GM19240 (cell line): ENCODE data around the gene TM2D3.

Source experiments
- DNase-seq: peaks from one replicate; pipeline ENCODE4 v3.0.0; 2011; ENCODE audit warnings: low spot score; ENCODE audit not compliant: insufficient read length

The TM2D3 gene

DNA sequence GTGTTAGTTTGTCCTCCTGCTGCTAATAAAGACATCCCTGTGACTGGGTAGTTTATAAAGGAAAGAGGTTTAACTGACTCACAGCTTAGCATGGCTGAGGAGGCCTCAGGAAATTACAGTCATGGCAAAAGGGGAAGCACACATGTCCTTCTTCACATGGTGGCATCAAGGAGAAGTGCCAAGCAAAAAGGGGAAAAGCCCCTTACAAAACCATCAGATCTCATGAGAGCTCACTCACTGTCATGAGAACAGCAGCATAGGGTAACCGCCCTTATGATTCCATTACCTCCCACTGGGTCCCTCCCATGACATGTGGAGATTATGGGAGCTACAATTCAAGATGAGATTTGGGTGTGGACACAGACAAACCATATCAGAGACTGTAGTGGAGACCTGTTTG, 27.0 kb downstream of the TM2D3 start:
- no peak for DNase-seq

DNA sequence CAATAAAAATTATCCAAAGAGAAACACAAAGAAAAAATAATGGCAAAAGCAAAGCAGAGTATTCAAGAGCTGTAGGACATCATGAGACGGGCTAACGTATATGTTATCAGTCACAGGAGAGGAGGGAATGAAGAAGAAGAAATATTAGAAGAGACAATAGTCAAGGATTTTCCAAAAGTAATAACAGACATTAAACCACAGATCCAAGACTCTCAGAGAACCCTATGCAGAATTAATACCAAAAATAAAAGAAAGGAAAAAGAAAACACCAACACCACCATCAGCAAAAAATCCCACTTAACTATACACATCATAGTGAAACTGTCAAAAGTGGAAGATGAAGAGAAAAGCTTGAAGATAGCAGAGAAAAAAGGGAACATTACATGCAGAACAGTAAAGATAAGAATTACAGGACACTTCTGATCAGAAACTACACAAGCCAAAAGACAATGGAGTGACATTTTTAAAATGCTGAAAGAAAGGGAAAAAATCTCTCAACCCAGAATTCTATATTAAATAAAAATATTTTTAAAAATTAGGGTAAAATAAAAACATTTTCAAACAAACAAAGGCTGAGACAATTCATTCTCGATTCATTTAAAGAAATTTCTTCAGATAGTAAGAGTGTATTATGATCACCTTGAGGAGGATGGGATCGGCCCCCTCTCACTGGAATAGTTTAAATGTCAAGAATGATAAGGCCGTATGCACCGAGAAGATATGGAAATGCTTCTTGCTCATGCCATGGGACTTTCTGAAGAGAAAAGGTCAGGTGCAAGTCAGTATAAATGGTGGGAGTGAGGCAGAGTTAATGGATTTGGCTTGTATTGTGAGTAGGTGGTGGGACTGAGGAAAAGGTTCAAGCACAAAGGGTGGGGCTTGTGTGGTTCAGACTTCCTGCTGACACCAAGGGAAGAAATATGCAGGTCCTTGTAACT, 28.5 kb downstream of the TM2D3 start:
- DNase-seq = no peak

DNA sequence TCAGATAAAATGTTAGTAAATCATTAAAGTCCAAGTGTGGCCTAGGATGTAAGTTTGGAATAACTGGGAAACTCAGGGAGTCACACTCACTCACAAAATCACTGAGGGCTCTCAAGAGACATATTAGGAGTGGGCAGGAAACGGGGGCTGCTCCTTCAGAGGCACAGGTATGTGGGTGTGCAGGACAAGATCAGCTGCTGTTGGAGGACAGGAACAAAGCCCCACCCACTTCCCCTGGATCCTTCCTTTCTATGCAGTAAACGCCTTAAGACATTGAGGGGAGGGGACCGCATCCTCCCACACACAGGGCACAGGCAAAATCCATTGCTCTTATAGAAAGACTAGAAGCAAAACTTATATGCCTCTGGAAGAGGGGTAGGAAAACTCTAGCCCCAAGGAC, 30.2 kb downstream of the TM2D3 start:
- DNase-seq = no peak

DNA sequence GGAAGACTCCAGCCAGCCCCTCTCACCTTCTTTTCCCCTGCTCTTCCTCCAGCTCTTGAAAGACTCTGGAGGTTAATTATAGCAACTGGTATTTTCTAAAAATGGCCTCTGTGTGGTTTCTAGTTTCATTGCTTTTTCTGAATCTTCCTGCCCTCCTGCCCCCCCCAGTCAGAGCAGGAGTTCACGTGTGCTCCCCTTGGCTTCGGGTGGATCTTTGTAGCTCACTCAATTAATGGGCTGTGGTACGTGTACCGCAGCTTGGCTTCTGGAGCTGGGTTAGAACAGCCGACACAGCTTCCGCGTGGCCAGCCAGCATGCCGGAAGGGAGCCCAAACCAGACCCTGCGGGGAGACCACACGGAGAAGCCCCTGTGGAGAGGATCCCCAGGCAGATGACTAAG, 31.5 kb downstream of the TM2D3 start:
- no peak for DNase-seq

DNA sequence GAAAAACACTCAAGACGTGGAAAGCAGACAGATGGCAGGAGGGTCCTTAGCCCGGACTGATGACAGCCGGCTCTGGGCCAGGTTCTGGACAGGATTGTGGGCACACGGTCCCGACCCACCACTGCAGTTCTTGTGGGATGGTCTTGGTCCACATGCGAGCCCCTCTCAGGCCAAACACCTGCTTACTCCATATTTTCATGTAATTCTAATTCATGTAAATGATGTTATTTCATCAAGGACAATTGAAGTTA, 32.6 kb downstream of the TM2D3 start:
- no peak for DNase-seq

DNA sequence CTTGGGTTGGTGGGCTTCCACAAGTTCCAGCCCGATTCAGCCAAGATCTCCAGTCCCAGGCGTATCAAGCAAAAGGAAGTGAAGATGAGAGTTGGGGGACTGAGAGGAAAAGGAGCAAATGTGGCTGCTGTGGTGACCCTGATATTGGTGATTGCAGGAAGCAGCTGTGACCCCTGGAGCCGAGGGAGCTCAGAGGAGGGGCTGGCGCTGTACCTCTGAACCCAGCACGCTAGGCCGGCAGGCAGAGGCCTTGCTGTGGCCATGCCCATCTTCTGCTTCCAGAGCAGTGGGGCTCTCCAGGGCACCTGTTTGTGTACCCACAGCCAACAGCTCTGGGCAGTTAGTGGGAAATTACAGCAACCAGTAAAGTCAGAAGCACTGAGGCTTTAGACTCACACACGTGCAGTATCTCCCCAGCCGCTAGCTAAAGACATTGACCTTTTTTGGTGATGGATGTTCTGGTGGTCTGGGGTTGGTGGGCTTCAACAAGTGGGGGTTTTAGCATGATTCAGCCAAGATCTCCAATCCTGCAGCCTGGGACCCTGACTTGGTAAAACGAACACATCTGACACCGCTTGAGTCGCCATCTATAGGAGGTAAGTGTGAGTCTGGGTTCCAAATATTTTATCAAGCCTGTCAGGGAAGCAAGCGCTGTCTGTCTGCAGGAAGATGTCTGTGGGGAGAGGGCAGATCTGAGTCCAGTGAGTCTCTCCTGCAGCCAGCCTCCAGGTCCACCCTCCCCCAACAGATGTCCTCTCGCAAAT, 33.1 kb downstream of the TM2D3 start:
- DNase-seq = no peak

DNA sequence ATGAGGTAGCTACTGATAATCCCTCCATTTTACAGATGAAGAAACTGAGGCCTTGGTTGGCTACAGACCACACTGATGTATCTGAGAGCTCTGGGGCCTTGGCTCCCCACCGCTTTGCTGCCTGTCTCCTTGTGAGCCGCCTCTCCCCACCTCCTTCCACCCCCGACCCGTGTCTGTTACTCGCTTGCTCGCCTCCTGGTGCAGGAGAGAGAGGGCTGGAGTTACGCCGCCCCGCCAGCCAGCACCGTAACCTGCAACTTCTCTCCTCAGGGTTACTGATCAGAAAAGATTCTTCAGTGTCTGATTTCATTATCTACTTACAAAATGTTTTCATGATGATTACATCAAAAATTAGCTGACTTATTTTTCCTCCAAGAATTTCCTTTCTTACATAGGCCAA, 34.1 kb downstream of the TM2D3 start:
- no peak for DNase-seq

DNA sequence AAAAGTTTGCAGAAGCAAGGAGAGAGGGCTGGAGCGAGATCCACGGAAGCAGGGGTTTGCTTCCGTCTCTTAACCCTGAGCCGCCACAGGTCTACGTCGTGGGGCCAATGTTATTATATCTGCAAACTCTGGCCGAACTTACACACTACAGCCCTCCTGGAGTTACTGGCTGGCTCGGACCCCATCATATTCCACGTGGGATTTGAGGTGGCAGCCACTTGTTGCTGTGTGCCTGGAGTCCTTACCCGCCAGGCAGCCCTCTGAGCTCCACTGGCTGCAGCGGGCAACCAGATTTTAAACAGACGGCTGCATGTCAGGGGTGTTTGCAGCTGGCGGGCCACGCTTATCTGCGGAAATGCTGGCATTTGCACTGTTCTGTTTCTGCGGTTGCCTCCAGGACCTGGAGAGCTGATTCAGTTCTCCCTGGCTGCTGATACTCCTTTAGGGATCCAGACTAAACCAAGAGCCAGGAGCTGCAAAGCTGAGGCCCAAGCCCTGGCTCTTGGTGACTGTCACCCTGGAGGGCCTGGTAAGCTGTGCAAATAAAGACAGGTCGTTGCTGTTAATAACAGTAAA, 34.7 kb downstream of the TM2D3 start:
- DNase-seq = no peak

DNA sequence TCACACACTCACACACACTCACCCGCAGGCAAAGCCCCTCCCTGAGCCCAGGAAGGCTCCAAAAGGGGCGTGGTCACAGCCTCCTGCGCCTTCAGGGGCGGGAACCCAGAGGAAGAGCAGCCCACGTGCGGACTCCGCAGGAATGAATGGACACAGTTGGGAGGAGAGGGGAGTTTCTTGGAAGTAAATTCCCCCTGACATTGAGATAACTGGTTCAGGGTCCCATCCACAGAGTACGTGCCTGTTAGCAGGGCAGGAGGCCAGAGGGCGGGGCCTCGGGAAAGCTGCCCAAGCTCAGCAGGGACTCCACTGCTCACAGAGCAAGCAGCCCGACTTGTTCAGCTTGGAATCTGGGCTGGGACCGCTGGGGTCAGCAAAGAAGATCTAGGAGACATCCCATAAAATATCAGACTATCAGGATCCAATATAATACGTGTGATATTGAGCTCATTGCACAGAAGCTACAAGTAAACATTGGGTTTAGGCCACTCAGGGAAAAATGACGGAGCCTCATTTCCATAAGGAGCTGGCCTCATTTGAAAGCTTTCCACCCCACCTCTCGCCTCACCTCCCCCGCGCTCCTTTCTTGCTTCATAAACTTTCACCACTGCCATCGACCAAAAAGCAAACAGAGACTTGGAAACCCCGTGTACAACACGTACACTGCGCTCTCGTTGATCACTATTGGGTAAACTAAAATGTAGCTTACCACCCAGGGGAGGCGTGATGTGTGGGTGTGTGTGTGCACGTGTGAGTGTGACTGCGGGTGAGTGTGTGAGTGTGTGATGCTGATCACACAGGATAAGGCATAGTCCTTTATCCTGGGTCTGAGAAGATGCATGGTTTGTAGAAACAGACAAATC, 36.0 kb downstream of the TM2D3 start:
- no peak for DNase-seq

DNA sequence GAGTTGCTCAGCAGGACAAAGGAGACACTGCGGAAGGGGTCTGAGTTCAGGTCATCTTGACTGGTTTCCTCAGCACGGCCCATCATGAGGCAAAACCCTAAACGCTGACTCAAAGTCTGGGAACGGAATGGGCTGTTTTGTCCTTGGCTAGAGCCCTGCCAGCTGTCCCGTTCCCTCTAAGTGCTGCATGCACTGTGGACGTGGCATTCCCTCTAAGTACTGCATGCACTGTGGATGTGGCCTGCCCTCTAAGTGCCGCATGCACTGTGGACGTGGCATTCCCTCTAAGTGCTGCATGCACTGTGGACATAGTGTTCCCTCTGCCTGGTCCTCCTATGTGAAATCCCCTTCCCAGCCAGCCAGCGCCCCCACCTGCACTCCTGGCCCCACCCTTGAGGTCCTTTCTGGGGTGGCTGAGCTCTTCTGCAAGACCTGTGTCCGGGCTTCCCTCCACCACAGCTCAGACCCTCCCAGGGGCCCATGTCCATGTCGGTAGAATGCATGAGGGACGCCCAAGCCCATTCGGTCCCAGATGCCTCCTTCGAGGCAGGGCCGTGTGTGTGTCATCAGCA, 36.7 kb downstream of the TM2D3 start:
- DNase-seq = no peak

DNA sequence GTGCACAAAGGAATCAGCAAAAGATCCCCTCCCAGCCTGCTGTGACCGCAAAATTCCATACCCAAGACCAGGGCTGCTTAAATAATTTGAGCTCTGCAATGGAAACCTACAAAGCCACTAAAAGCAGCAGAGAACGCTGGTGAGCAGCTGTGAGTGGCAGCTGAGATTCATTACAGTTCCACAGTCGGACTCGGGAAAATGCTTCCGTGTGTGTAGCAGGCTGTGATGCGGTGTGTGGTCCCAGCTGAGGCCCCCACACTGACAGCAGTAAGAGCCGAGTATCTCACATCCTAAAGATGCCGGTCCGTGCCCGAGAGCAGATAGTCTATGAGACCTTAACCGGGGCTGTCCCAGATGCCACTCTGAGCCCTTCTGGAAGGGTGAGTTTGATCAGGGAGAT, 37.4 kb downstream of the TM2D3 start:
- DNase-seq = no peak

DNA sequence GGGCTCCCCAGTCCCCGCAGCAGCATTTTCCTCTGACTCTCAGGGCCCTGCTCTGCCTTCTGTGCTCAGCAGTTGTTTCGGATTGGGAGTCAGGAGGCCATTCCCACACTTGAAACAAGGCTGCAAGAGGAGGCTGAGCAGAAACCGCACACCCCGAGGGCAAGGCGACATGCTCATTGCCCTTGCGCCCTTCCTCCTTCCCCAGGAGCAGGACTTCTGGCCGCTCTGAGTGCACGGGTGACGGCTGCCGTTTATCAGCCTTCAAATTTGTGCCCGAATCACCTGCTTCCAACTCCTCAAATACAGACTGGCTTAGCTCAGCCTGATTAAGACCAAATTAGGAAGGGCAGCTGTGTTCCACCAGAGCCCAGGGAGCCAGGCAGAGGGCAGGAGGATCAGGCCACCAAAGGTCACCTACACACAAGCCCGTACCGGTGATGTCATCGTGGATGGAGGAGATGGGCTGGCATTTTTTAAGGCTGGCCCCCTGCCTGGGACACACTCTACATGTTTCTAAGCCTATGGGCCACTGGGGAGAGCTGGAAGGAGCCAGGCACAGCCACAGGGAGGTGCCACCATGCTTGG, 38.1 kb downstream of the TM2D3 start:
- DNase-seq = no peak

DNA sequence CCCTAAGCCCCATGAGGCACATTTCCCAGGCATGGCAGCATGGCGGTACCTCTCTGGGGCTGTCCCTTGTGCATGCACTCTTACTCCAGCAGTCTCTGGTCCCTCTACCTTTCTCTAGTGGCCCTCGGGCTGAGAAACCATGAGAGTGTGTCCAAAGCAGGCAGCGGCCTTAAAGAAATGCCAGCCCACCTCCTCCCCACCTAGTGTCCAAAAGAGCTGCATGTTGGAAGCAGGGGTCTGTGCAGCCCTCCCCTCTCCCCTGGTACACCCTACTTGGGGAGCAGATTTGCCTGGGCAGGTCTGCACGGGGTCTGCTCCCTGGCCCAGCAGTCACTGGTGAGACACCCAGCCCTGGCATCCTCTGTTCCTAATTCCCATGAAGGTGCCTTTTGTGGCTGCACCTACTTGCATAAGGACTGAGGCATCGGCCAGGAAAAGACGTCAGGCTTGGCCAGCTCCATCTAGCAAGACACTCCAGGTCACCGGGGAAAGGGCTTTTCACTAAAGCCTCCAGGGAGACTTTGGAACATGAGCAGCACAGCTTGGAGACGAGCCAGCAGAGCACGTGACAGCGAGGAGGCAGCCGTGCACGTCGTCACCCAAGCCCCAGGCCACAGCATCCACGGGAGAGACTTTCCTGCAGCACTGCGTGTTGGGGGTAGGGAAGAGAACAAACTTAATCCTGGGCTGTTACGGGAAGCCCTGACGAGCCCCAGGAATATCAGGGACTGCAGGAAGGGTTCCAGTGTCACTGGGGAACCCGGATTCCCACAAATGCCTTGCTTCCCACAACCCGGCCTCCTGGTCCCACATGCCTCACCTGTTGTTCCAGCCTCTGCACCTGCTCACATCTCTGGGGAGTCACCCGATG, 38.8 kb downstream of the TM2D3 start:
- DNase-seq = no peak

DNA sequence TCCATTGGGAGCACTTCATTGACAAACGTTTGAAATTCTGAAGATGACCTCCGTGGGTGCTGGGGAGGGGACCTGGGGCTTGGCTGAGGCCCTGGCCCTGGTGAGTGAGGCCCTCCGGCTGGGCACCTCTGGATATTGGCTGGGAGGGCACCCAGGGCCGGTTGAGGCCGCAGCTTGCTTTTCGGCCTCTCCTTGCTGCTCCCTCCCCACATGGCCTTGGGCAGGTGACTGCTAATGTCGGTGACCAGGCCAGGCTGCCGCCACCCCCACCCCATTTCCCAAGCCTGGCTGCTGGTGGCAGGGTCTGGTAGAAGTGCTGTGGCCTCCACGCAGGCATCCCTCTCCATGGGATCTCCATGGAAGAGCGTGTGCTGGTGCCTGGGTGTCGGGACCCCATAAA, 39.5 kb downstream of the TM2D3 start:
- no peak for DNase-seq

DNA sequence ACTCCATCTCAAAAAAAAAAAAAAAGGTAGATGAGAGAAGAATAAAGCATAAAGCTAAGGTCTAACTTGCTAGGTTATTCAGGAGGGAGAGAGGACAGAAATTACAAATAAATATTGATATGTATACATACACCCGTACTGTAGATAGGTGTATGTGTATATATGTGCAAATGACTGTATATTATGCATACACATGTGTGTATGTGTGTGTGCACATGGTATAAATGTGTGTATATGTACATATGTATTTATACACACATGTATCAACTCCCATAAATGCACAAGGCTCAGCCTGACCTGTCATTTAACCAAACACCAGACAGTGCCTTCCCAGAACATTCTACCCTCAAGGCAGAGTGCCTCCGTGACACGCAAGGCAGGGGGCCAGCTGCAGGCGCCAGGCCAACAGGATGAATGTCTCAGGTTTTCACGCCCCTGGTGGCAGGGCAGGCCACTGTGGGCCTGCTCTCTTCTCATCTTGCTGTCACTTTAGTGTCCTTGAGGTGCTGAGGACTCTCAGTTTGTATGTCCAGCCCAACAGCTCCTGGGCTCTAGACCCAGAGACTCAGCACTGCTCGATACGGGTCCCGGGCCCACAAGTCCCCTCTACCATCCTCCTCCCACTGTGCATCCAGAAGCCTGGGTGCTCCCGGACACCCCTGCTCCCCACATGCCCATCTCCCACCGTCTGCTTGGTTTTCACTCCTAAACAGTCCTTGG, 40.4 kb downstream of the TM2D3 start:
- DNase-seq = no peak

DNA sequence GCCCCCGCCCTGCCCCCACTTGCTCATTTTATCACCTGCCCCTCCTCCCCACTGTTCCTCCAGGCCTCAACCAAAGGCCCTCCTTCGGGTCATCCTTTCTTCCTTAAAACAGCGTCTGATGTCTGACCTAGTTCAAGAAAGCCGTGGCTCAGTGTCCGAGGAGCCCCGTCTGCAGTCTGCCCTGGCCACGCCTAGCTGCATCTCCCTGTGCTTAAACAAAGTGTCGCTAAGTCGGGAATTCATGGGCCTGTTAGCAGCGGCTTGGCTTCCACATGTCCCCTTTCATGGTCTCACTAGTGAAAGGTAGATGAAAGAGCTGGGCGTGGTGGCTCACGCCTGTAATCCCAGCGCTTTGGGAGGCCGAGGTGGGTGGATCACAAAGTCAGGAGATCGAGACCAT, 41.2 kb downstream of the TM2D3 start:
- no peak for DNase-seq

DNA sequence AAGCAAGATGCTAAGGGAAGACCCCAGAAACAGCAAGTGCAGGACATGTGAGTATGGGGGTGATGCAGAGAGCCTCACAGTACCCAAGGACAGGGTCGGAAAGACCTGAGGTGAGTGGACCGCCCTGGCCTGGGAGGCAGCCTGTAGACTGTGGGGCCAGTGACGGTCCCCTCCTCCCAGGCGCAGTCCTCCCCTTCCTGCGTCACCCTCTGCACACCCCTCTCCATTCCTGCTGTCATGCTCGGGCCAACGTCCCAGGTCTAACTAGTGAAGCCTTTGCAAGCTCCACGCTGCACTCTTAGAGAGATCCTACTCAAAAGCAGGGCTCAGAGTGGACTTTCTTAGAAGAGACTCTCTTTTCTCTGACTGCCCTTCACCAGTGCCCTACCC, 41.6 kb downstream of the TM2D3 start:
- DNase-seq = no peak

DNA sequence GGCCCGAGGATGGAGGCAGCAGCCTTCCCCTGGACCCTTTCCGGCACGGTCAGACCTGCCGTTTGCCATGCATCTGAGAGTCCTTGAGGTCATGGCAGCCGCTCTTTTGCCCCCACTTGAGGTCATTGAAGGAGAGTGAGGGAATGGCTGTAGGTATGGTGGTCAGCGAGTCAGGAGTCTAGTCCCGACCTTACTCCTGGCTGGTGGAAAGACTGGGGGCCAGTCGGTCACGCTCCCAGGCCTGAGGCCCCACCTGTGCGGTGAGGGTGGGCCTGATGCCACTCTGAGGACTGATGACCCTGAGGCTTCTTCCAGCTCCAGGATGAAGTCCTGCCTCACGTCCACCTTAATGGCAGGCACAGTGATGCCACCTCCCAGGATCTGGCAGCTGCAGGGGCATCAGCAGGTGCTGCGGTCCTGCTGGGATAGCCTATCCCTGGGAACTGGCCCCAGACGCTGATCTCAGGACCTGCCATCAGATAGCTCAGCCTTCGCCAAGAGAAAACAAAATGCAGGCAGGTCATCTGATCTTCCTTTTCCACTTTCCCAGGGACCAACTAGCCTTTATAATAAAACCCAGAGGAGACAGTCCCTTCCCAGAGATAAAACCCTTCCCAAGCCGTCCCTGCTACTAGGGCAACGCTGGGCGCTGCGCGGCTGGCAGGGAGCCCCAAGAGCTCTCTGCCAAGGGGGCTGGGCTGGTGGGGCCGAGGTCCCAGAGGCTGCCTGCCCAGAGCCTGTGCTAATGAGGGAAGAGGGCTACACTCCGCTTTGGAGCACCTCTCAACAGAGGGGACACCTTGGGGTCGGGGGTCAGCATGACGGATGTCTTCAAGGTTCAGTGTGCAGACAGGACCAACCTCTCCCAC, 42.2 kb downstream of the TM2D3 start:
- no peak for DNase-seq
